G401 (cell line): ENCODE measurements around the gene NPFFR2. TPM values are rescaled to one million over a fixed set of nuclear protein-coding genes. Genes with fewer than 3 reads are reported as not detected.

Experiments used
- total RNA-seq: library from RNA; depleted of rRNA; stranded (reverse); fragments of >200 nt; shearing (Covaris generic); gene quantifications from 2 replicates; pipeline ENCODE4 v1.2.3, GENCODE V29; 2014; rRNA removed

NPFFR2 gene
- total RNA-seq, 1 experiment from 2014 or later, result 1.3 TPM

Other genes with a start within 250 kb of the NPFFR2 start
- not detected in 2 replicates for gene GC, start 247.9 kb upstream of the NPFFR2 start, total RNA-seq